HG02763 (cell line): Measurements from ENCODE around the gene TMEM108.

Source experiments
- ATAC-seq: cut with Tn5 transposase; IDR thresholded peaks from one replicate; pipeline ENCODE4 v1.9.1; 2021; ENCODE audit warnings: mild to moderate bottlenecking, moderate library complexity; ENCODE audit not compliant: unreplicated experiment

The TMEM108 gene

GRCh38 chr3:133113927-133114597 is 75.9 kb downstream of the TMEM108 start:
- no peak for ATAC-seq

- no peak for ATAC-seq
These were observed 77.0 kb downstream of the TMEM108 start for GRCh38 chr3:133115176-133115575.

GRCh38 chr3:133117342-133117741 is 79.2 kb downstream of the TMEM108 start:
- ATAC-seq: no peak

- no peak for ATAC-seq
These were observed 81.0 kb downstream of the TMEM108 start for GRCh38 chr3:133119176-133119575.

- no peak for ATAC-seq
These were observed 83.3 kb downstream of the TMEM108 start for GRCh38 chr3:133121450-133121849.

GRCh38 chr3:133123636-133124035 is 85.4 kb downstream of the TMEM108 start:
- ATAC-seq: no peak

GRCh38 chr3:133124511-133124910 is 86.3 kb downstream of the TMEM108 start:
- ATAC-seq: no peak

GRCh38 chr3:133125171-133125570 is 87.0 kb downstream of the TMEM108 start:
- ATAC-seq: no peak

GRCh38 chr3:133125802-133126201 is 87.6 kb downstream of the TMEM108 start:
- no peak for ATAC-seq

GRCh38 chr3:133127381-133127780 is 89.2 kb downstream of the TMEM108 start:
- ATAC-seq: no peak

GRCh38 chr3:133130168-133130567 is 92.0 kb downstream of the TMEM108 start:
- no peak for ATAC-seq

- no peak for ATAC-seq
These were observed 97.1 kb downstream of the TMEM108 start for GRCh38 chr3:133135306-133135705.

GRCh38 chr3:133136114-133137041 is 98.2 kb downstream of the TMEM108 start:
- no peak for ATAC-seq

GRCh38 chr3:133137042-133137996 is 99.1 kb downstream of the TMEM108 start:
- peak; percentile 10 for ATAC-seq

GRCh38 chr3:133138017-133138416 is 99.8 kb downstream of the TMEM108 start:
- ATAC-seq: peak; percentile 87

GRCh38 chr3:133152056-133152455 is 113.9 kb downstream of the TMEM108 start:
- no peak for ATAC-seq

- ATAC-seq: no peak
These were observed 114.6 kb downstream of the TMEM108 start for GRCh38 chr3:133152681-133153220.

GRCh38 chr3:133153382-133153781 is 115.2 kb downstream of the TMEM108 start:
- ATAC-seq: no peak

- no peak for ATAC-seq
These were observed 119.5 kb downstream of the TMEM108 start for GRCh38 chr3:133157716-133158115.

- no peak for ATAC-seq
These were observed 120.5 kb downstream of the TMEM108 start for GRCh38 chr3:133158686-133159085.
